Gastrocnemius medialis (tissue), 4 donors: Measurements from ENCODE around the gene PRR5L. TPM values are rescaled to one million over a fixed set of nuclear protein-coding genes. Genes with fewer than 3 reads are reported as not detected.

ENCODE experiments used
- ATAC-seq, 2 donors: fragments of 150-250 bp; one replicate each; pipeline ENCODE4 v1.9.1; 2016
- DNase-seq, 2 donors: peaks; one replicate each; pipeline ENCODE4 v3.0.0-alpha.2; 2019
- H3K27ac ChIP-seq, 4 donors: fragments of 200-600 bp; sonication (generic); 1 replicate in 1 of 4; 2 replicates in 3 of 4; pipeline ENCODE4 v1.5.1; 2016 to 2018; ENCODE audit warnings: mild to moderate bottlenecking in 2 of 4, moderate library complexity in 1 of 4
- H3K27me3 ChIP-seq, 3 donors: fragments of 200-600 bp; sonication (generic) in 2 of 3; 1 replicate in 1 of 3; 2 replicates in 2 of 3; pipeline versions ENCODE4 v1.5.1 to v1.6.0; 2016 to 2019; ENCODE audit warnings: mild to moderate bottlenecking in 1 of 3, moderate library complexity in 1 of 3
- H3K36me3 ChIP-seq, 2 donors: fragments of 200-600 bp; sonication (generic) in 1 of 2; one replicate each; pipeline ENCODE4 v1.5.1; 2017 to 2018
- H3K4me1 ChIP-seq, 2 donors: fragments of 200-600 bp; sonication (generic) in 1 of 2; one replicate each; pipeline ENCODE4 v1.5.1; 2016 to 2017; ENCODE audit warnings: mild to moderate bottlenecking in 2 of 2
- H3K4me3 ChIP-seq, 4 donors: fragments of 200-600 bp; sonication (generic) in 3 of 4; 1 replicate in 1 of 4; 2 replicates in 3 of 4; pipeline ENCODE4 v1.5.1; 2016 to 2019; ENCODE audit warnings: mild to moderate bottlenecking in 2 of 4
- H3K9me3 ChIP-seq, 3 donors: fragments of 200-600 bp; sonication (generic) in 2 of 3; 1 replicate in 1 of 3; 2 replicates in 2 of 3; pipeline ENCODE4 v1.5.1; 2016 to 2019
- POLR2A ChIP-seq, 2 donors: fragments of 450-650 bp; IDR thresholded peaks; one replicate each; pipeline ENCODE4 v1.6.1; 2017; ENCODE audit warnings: antibody characterized with exemption in 2 of 2, mild to moderate bottlenecking in 2 of 2, moderate library complexity in 2 of 2
- in situ Hi-C, 4 donors: fragments of 200-750 bp; cut with MboI; loops; one replicate each; pipeline versions ENCODE4 v1.15.0 to v1.8.0; 2017; ENCODE audit warnings: low sequenced_read_pairs in 4 of 4
- intact Hi-C: fragments of 100-400 bp; cut with DNase I; formaldehyde crosslinking; loops from one replicate; pipeline ENCODE4 v1.15.1; 2023; ENCODE audit warnings: low total_unique reads
- total RNA-seq, 4 donors: library from RNA; depleted of rRNA; stranded (reverse); fragments of >200 nt; gene quantifications; one replicate each; pipeline versions ENCODE4 v1.1.0 to v1.2.3, GENCODE V29; 2016
- TF ChIP-seq, protein P1 (sequence below), 5 experiments: fragments of 450-650 bp in 3 of 5; fragments of 200-600 bp in 2 of 5; sonication (generic) in 2 of 5; IDR thresholded peaks in 4 of 5; conservative IDR thresholded peaks in 1 of 5; 1 replicate in 4 of 5; 2 replicates in 1 of 5; pipeline ENCODE4 v1.5.1; 2016 to 2019; ENCODE audit warnings: antibody characterized with exemption in 5 of 5, mild to moderate bottlenecking in 3 of 5, moderate library complexity in 3 of 5

Gene PRR5L
- total RNA-seq, 4 donors from 2014 or later: 0.46 to 3.2 (median 1.2) TPM

DNA sequence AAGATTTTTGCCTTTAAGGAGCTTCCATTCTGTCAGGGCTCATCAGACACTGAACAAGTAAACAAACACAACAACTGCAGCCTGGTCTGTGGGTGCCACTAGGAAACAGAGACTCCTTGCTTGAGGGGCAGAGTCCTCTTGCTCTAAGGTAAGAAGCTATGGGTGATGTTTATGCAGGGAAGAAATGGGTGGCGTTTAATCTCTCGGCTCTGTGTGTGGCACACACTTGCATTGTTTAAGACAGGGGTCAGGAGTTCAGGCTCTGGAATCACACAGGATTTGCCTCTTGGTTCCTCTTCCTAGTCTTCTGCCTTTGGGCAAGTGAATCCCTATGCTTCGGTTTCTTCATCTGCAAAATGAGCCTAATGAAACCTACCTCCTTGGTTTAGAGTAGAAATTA, 90.3 kb downstream of the PRR5L start:
- TF ChIP-seq, protein P1, sequence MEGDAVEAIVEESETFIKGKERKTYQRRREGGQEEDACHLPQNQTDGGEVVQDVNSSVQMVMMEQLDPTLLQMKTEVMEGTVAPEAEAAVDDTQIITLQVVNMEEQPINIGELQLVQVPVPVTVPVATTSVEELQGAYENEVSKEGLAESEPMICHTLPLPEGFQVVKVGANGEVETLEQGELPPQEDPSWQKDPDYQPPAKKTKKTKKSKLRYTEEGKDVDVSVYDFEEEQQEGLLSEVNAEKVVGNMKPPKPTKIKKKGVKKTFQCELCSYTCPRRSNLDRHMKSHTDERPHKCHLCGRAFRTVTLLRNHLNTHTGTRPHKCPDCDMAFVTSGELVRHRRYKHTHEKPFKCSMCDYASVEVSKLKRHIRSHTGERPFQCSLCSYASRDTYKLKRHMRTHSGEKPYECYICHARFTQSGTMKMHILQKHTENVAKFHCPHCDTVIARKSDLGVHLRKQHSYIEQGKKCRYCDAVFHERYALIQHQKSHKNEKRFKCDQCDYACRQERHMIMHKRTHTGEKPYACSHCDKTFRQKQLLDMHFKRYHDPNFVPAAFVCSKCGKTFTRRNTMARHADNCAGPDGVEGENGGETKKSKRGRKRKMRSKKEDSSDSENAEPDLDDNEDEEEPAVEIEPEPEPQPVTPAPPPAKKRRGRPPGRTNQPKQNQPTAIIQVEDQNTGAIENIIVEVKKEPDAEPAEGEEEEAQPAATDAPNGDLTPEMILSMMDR (IDR thresholded peaks at IDR 0.05 in 4 of 5, conservative IDR thresholded peaks at IDR 0.05 in 1 of 5): no peak
- TF ChIP-seq POLR2A (IDR thresholded peaks at IDR 0.05): no peak
- no peaks in the 10 kb centered on the region for H3K4me1 ChIP-seq
- in situ Hi-C loops: no loop called here

DNA sequence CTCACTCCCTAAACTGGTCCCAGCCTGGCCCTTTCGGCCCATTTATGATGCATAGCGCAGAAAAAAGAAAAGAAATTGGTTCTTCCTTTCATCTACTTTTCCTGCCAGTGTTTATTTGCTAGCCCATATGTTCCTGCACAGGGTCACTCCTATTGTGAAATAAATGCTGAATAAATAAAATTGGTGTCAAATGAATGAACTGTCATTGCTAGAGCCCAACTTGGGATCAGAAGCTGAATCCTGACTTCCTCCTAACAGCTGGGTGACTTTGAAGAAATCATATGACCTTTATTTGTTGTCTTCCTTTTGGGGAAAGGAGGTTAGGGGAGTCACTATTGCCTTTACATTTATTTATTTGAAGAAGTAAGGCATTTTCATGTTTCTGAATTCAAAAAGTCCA, 92.0 kb downstream of the PRR5L start:
- ATAC-seq (no peak), DNase-seq (no peak)
- Histone ChIP-seq H3K27ac (no peak overlapping the region), H3K4me3 (no peak overlapping the region), H3K36me3 (no peaks in the 10 kb centered on the region), H3K27me3 (no peaks in the 10 kb centered on the region), H3K4me1 (no peaks in the 10 kb centered on the region), H3K9me3 (no peaks in the 10 kb centered on the region)
- intact Hi-C loops (no loop called here), in situ Hi-C loops (no loop called here)
- TF ChIP-seq, protein P1 (IDR thresholded peaks at IDR 0.05 in 4 of 5, conservative IDR thresholded peaks at IDR 0.05 in 1 of 5): no peak
- TF ChIP-seq POLR2A (IDR thresholded peaks at IDR 0.05): no peak

More for the DNA sequence above, 90.3 kb downstream of the PRR5L start:
- intact Hi-C loops: no loop called here
- Histone ChIP-seq H3K36me3 (no peaks in the 10 kb centered on the region), H3K9me3 (no peaks in the 10 kb centered on the region), H3K27ac (no peak overlapping the region), H3K4me3 (no peak overlapping the region), H3K27me3 (no peaks in the 10 kb centered on the region)
- ATAC-seq: no peak
- no peak for DNase-seq

DNA sequence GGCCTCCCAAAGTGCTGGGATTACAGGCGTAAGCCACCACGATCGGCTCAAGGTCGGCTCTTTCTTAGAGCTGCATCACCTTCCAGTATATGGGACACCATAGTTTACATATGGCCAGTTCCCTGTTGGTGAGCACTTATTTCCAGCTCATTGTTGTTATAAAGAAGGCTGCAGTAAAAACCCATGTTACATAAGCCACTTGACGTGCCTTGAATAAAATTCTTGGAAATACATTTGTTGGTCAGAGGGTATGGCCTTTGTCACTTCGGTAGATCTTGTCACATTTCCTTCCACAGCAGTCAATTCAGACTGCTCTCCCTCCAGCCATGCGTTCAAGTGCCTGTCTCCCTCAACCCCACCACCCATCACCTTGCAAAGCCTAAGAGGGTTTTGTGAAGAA, 92.9 kb downstream of the PRR5L start:
- intact Hi-C loops: no loop called here
- Histone ChIP-seq H3K4me3 (no peak overlapping the region), H3K36me3 (no peaks in the 10 kb centered on the region), H3K9me3 (no peaks in the 10 kb centered on the region), H3K4me1 (no peaks in the 10 kb centered on the region), H3K27me3 (no peaks in the 10 kb centered on the region), H3K27ac (no peak overlapping the region)
- in situ Hi-C loops: no loop called here
- DNase-seq (no peak), ATAC-seq (no peak)
- TF ChIP-seq, protein P1 (IDR thresholded peaks at IDR 0.05 in 4 of 5, conservative IDR thresholded peaks at IDR 0.05 in 1 of 5): no peak
- TF ChIP-seq POLR2A (IDR thresholded peaks at IDR 0.05): no peak

DNA sequence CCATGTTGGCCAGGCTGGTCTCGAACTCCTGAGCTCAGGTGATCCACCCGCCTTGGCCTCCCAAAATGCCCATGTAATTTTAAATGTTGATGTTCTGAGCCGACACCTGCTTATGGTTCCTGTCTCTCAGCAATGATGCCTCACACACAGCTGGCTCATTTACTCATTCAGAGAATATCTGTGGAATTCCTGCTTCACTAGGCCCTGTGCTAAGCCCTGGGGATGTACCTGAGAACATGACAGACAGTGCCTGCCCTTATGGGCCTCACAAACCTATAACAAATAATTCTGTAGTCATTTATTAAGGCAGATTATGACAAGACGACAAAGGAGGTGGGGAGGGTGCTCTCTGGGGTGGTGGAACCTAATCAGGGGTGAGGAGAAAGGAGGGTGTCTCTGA, 93.7 kb downstream of the PRR5L start:
- no peak for TF ChIP-seq POLR2A (IDR thresholded peaks at IDR 0.05)
- TF ChIP-seq, protein P1 (IDR thresholded peaks at IDR 0.05 in 4 of 5, conservative IDR thresholded peaks at IDR 0.05 in 1 of 5): no peak
- Histone ChIP-seq H3K4me1 (no peaks in the 10 kb centered on the region), H3K9me3 (no peaks in the 10 kb centered on the region), H3K36me3 (no peaks in the 10 kb centered on the region), H3K27ac (no peak overlapping the region), H3K27me3 (no peaks in the 10 kb centered on the region), H3K4me3 (no peak overlapping the region)
- ATAC-seq (no peak), DNase-seq (no peak)
- intact Hi-C loops: no loop called here
- in situ Hi-C loops: no loop called here

DNA sequence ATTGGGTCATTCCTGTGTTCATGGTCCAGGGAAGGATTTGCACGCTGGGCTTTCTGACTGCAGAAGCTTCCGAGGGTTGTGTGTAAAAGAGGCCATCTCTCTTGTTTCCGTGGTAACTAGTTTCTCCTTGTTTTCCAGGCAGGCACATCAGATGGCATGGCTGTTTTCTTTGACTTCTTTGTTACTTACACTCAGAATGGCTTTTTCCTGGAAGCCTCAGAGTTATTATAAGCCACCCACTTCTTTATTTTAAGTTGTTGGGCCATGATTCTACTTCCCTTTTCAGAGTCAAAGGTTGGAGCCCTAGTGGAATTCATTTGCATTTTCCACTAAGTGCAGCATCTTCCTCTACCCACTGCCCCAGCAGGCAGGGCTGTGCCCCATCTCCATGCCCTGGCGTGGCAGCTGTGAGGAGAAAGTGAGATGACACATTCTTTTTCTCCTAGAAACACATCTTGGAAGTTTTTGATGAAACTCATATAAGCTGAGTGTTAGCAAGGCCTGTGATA, 94.9 kb downstream of the PRR5L start:
- no peak for DNase-seq
- TF ChIP-seq, protein P1 (IDR thresholded peaks at IDR 0.05 in 4 of 5, conservative IDR thresholded peaks at IDR 0.05 in 1 of 5): no peak
- TF ChIP-seq POLR2A (IDR thresholded peaks at IDR 0.05): no peak
- H3K4me1 ChIP-seq: no peaks in the 10 kb centered on the region
- no peak overlapping the region for H3K4me3 ChIP-seq
- H3K27me3 ChIP-seq: no peaks in the 10 kb centered on the region
- ATAC-seq: no peak
- no peak overlapping the region for H3K27ac ChIP-seq
- H3K9me3 ChIP-seq: no peaks in the 10 kb centered on the region
- in situ Hi-C loops (no loop called here), intact Hi-C loops (no loop called here)
- H3K36me3 ChIP-seq: no peaks in the 10 kb centered on the region
